Measurements from ENCODE around the gene ADCY10.

GRCh38 chr1:167863921-167864279, 50.0 kb downstream of the ADCY10 start:
- TF ChIP-seq POLR2A (IDR thresholded peaks at IDR 0.05; ENCODE audit: low read length) (no peak), GATA1 (IDR thresholded peaks at IDR 0.05; ENCODE audit: low read depth, low read length) (no peak)
